Measurements from ENCODE around the gene NT5DC2.

The NT5DC2 gene

GRCh38 chr3:52484680-52485461 lies 48.8 kb downstream of the NT5DC2 start:
- DNase-seq: no peak

- no peak for DNase-seq
These were observed 49.9 kb downstream of the NT5DC2 start for GRCh38 chr3:52483577-52484381.

GRCh38 chr3:52483081-52483480 lies 50.6 kb downstream of the NT5DC2 start:
- no peak for DNase-seq

- no peak for DNase-seq
These were observed 51.7 kb downstream of the NT5DC2 start for GRCh38 chr3:52481819-52482521.

GRCh38 chr3:52480768-52481715 lies 52.6 kb downstream of the NT5DC2 start:
- no peak for DNase-seq

- no peak for DNase-seq
These were observed 53.6 kb downstream of the NT5DC2 start for GRCh38 chr3:52479877-52480575.

- no peak for DNase-seq
These were observed 54.4 kb downstream of the NT5DC2 start for GRCh38 chr3:52479037-52479876.

- DNase-seq: no peak
These were observed 55.9 kb downstream of the NT5DC2 start for GRCh38 chr3:52477796-52478095.

GRCh38 chr3:52477076-52477795 lies 56.4 kb downstream of the NT5DC2 start:
- DNase-seq: no peak

Data from SHP77 treated with DMSO at 0.1 percent for 48 hours (cell line).